LNCAP (cell line): ENCODE data around the gene L1CAM.

ENCODE experiments used
- TF ChIP-seq, protein P1 (sequence below): fragments of 450-650 bp; IDR thresholded peaks from 2 replicates; pipeline ENCODE4 v1.5.1; 2017; ENCODE audit warnings: mild to moderate bottlenecking

The L1CAM gene

DNA sequence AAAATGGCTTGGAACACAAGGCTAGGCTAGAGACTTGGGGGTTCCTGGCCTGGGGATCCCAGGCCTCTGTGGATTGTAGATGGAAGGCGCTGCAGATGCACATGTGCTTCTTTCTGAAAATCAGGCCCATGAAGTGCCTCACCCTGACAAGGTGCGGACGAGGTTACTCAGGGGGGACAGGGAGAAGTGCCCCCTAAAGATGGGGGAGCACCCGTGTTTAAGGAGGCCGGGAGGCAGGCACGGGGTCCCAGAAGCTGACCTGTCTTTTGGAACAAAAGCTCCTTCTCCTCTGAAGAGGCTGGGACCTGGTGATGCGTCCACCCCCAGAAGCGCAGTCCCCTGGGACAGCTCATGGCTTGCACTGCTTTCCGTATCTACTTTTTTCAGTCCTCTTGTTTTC, 58.1 kb downstream of the L1CAM start:
- TF ChIP-seq, protein P1, sequence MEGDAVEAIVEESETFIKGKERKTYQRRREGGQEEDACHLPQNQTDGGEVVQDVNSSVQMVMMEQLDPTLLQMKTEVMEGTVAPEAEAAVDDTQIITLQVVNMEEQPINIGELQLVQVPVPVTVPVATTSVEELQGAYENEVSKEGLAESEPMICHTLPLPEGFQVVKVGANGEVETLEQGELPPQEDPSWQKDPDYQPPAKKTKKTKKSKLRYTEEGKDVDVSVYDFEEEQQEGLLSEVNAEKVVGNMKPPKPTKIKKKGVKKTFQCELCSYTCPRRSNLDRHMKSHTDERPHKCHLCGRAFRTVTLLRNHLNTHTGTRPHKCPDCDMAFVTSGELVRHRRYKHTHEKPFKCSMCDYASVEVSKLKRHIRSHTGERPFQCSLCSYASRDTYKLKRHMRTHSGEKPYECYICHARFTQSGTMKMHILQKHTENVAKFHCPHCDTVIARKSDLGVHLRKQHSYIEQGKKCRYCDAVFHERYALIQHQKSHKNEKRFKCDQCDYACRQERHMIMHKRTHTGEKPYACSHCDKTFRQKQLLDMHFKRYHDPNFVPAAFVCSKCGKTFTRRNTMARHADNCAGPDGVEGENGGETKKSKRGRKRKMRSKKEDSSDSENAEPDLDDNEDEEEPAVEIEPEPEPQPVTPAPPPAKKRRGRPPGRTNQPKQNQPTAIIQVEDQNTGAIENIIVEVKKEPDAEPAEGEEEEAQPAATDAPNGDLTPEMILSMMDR = no peak

DNA sequence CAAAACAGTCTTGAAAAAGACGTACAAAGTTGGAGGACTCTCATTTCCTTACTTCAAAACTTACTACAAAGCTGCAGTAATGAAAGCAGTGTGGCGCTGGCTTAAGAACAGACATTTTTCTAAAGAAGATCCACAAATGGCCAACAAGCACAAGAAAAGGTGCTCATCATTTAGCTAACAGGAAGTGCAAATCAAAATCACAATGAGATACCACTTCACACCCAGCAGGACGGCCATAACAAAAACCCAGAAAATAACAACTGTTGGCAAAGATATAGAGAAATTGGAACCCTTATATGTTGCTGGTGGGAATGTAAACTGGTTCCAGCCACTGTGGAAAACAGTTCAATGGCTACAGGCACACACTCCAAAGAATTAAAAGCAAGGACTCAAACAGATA, 59.0 kb downstream of the L1CAM start:
- TF ChIP-seq, protein P1 = no peak

DNA sequence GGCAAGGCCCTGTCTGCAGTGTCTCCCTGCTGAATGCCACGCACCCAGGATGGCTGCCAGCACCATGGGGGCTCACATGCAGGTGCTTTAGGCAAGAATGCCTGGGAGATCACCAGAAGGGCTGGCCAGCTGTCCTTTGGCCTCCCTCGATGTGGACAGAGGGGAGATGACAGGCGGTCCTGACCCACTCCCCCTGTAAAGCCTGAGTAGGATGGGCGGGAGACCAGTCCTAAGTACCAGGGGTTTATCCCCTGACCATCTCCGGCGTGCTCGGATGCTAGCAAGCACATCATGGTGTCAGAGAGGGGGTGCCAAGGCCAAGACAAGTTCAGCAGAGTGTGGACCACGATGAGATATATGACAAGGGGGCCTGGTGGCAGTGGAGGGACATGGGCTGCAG, 60.9 kb downstream of the L1CAM start:
- TF ChIP-seq, protein P1 = no peak

DNA sequence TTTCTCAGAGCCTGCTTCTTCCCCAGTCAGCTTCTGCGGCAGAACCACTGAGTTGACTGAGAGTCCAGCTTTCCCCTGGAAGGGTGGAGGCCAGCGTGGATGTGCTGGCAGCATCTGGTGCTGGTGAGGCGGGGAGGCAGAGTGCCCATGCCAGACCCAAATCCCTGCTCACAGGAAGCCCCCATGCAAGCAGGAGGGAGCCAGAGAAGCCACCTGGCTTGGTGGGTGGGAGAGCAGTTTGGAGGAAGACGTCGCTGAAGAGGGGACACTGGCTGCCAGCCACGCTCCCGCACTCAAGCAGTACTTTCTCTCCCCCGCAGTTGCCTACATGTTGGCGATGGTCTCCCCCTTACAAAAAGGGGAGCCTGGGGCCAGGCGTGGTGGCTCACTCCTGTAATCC, 61.6 kb downstream of the L1CAM start:
- TF ChIP-seq, protein P1 = no peak

DNA sequence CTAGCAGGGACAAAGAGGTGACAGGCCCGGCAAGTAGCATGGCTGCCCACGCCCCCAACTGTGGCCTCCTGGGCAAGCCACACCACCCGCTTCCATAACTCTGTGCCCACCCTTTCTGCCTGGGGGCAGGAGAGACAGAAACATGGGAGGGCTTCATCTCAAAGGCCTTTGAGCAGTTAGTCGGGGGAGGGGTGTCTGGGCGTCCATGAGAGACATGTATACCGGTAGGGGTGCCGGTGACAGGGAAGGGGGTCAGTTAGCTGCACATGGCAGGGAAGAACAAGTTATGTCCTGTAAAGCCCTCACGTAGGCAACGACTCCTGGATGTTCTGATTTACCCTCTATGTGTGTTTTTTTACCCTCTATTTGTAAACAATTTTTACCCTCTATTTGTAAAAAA, 64.9 kb downstream of the L1CAM start:
- TF ChIP-seq, protein P1 = no peak

DNA sequence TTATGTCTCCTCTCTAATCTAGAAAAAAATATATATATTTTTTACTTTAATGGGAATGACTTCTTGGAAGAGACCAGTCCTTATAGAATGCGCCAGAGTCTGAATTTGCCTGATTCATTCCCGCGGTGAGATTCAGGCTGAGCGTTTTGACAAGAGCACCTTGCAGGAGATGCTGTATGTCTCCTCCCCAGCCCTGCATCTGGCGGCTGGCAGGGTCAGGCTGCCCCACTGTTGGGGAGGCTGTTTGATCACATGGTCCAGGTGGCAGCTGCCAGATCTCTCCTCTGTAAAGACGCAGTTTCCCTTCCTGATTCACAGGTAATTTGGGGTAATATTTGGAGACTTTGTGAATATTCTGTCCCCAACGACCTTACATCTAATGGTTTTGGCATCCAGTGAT, 65.4 kb downstream of the L1CAM start:
- TF ChIP-seq, protein P1 = no peak

DNA sequence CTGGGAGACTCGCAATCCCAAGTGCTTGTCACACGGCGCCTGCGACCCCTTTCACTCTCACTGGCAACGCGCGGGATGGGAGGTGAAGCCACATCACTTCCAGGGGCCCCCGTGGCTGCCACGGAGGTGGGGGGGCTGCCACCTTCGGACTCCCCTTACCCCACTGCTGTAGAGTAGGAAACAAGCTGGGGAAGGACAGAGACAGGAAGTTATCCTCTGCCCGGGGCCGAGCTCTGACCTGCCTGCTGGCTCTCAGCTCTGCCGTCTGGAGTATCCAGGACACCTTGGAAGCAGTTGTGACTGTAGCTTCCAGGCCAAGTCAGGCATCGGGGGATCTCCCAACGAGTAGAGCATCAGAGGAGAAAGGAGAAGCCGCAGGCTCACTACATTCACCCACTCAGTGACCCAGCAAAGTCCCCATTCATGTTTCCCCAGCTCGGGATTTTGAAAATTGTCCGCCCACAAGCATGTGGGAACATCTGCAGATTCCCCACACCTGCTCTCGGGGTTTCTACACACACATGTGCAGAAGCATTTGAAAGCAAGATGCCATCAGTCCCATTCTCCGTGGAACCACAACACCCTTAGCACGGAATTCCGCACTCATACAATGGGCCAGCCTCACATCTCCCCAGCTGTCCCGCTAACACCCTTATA, 66.5 kb downstream of the L1CAM start:
- TF ChIP-seq, protein P1 = no peak
